ENCODE measurements around the gene MBOAT2.

DNA sequence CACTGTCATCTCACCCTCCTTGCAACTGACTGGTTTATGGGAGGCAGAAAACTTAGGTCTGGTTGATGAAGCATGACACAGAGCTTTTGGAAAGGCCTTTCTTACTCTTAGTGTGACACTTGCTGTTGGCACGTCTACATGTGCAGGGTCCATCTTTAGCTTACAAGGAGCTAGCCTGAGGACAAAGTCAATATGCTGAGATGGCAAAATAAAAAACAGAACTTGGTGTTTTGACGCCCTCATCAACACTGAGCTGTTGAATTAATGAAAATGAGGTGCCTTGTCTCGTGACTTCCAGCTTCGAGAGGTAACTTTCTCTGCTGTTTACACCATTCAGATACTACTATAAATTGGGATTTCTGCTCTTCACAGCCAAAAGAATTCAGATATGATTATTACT is 87.5 kb downstream of the MBOAT2 start:
- TF ChIP-seq, protein P1, sequence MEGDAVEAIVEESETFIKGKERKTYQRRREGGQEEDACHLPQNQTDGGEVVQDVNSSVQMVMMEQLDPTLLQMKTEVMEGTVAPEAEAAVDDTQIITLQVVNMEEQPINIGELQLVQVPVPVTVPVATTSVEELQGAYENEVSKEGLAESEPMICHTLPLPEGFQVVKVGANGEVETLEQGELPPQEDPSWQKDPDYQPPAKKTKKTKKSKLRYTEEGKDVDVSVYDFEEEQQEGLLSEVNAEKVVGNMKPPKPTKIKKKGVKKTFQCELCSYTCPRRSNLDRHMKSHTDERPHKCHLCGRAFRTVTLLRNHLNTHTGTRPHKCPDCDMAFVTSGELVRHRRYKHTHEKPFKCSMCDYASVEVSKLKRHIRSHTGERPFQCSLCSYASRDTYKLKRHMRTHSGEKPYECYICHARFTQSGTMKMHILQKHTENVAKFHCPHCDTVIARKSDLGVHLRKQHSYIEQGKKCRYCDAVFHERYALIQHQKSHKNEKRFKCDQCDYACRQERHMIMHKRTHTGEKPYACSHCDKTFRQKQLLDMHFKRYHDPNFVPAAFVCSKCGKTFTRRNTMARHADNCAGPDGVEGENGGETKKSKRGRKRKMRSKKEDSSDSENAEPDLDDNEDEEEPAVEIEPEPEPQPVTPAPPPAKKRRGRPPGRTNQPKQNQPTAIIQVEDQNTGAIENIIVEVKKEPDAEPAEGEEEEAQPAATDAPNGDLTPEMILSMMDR (IDR thresholded peaks at IDR 0.05; ENCODE audit: insufficient read depth, low read length): no peak
- TF ChIP-seq SPI1 (IDR thresholded peaks at IDR 0.05; ENCODE audit: borderline replicate concordance, low read depth) (no peak), POLR2AphosphoS5 (IDR thresholded peaks at IDR 0.05; ENCODE audit: low read depth) (no peak), GABPA (IDR thresholded peaks at IDR 0.05; ENCODE audit: low read depth) (no peak)
- TF ChIP-seq, protein P2, sequence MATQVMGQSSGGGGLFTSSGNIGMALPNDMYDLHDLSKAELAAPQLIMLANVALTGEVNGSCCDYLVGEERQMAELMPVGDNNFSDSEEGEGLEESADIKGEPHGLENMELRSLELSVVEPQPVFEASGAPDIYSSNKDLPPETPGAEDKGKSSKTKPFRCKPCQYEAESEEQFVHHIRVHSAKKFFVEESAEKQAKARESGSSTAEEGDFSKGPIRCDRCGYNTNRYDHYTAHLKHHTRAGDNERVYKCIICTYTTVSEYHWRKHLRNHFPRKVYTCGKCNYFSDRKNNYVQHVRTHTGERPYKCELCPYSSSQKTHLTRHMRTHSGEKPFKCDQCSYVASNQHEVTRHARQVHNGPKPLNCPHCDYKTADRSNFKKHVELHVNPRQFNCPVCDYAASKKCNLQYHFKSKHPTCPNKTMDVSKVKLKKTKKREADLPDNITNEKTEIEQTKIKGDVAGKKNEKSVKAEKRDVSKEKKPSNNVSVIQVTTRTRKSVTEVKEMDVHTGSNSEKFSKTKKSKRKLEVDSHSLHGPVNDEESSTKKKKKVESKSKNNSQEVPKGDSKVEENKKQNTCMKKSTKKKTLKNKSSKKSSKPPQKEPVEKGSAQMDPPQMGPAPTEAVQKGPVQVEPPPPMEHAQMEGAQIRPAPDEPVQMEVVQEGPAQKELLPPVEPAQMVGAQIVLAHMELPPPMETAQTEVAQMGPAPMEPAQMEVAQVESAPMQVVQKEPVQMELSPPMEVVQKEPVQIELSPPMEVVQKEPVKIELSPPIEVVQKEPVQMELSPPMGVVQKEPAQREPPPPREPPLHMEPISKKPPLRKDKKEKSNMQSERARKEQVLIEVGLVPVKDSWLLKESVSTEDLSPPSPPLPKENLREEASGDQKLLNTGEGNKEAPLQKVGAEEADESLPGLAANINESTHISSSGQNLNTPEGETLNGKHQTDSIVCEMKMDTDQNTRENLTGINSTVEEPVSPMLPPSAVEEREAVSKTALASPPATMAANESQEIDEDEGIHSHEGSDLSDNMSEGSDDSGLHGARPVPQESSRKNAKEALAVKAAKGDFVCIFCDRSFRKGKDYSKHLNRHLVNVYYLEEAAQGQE (IDR thresholded peaks at IDR 0.05; ENCODE audit: insufficient replicate concordance, low read depth): no peak

Data from HL-60 (cell line).